ENCODE data around the gene PARD6B. TPM values are rescaled to one million over a fixed set of nuclear protein-coding genes. Genes with fewer than 3 reads are reported as not detected.

PARD6B gene
- total and polyA plus RNA-seq, 2 experiments from 2014 or later = 14.6 to 41.0 TPM

- Histone ChIP-seq H3K36me3 (replicated peaks; ENCODE audit: insufficient read depth, low read depth) (no peaks in the 10 kb centered on the region), H3K9me2 (replicated peaks; ENCODE audit: insufficient read depth) (no peaks in the 10 kb centered on the region), H3K27ac (no peak overlapping the region), H3K79me2 (no peaks in the 10 kb centered on the region), H3K4me2 (no peak overlapping the region), H2AFZ (no peak overlapping the region), H3K4me1 (ENCODE audit: insufficient read depth) (peaks cover 8% of the 10 kb centered on the region), H3K4me3 (no peak overlapping the region), H4K20me1 (ENCODE audit: insufficient read depth, poor library complexity, severe bottlenecking) (no peaks in the 10 kb centered on the region), H3K27me3 (no peaks in the 10 kb centered on the region), H3K9me3 (ENCODE audit: low read depth) (no peaks in the 10 kb centered on the region)
- WGBS (ENCODE audit: low lambda C conversion rate, missing lambda C conversion rate) = 76% methylated on average over 5 of the region's 5 CpGs
- TF ChIP-seq CTCF (IDR thresholded peaks at IDR 0.05; ENCODE audit: poor library complexity) (no peak), EZH2phosphoT487 (IDR thresholded peaks at IDR 0.05; ENCODE audit: low read depth, severe bottlenecking, unreplicated experiment) (no peak), EZH2 (IDR thresholded peaks at IDR 0.05; ENCODE audit: borderline replicate concordance) (no peak)
- DNase-seq (ENCODE audit: low spot score) = no peak
Observed at GRCh38 chr20:50720026-50720425, 11.4 kb upstream of the PARD6B start.

- no peaks in the 10 kb centered on the region for H4K20me1 ChIP-seq (ENCODE audit: insufficient read depth, poor library complexity, severe bottlenecking)
- DNase-seq (ENCODE audit: low spot score) = no peak
- H2AFZ ChIP-seq = no peak overlapping the region
- H3K4me1 ChIP-seq (ENCODE audit: insufficient read depth) = peaks cover 12% of the 10 kb centered on the region
- no peaks in the 10 kb centered on the region for H3K9me2 ChIP-seq (replicated peaks; ENCODE audit: insufficient read depth)
- no peak overlapping the region for H3K27ac ChIP-seq
- no peaks in the 10 kb centered on the region for H3K36me3 ChIP-seq (replicated peaks; ENCODE audit: insufficient read depth, low read depth)
- TF ChIP-seq EZH2 (IDR thresholded peaks at IDR 0.05; ENCODE audit: borderline replicate concordance) = no peak
- TF ChIP-seq EZH2phosphoT487 (IDR thresholded peaks at IDR 0.05; ENCODE audit: low read depth, severe bottlenecking, unreplicated experiment) = no peak
- no peak for TF ChIP-seq CTCF (IDR thresholded peaks at IDR 0.05; ENCODE audit: poor library complexity)
- H3K4me3 ChIP-seq = no peak overlapping the region
- H3K27me3 ChIP-seq = no peaks in the 10 kb centered on the region
- no peaks in the 10 kb centered on the region for H3K9me3 ChIP-seq (ENCODE audit: low read depth)
- H3K79me2 ChIP-seq = no peaks in the 10 kb centered on the region
- H3K4me2 ChIP-seq = no peak overlapping the region
Observed at GRCh38 chr20:50720582-50720981, 10.8 kb upstream of the PARD6B start.

GRCh38 chr20:50721881-50722281, 9.5 kb upstream of the PARD6B start:
- H3K27me3 ChIP-seq = no peaks in the 10 kb centered on the region
- no peak overlapping the region for H2AFZ ChIP-seq
- WGBS (ENCODE audit: low lambda C conversion rate, missing lambda C conversion rate) = 78% methylated on average over 9 of the region's 9 CpGs
- H3K9me2 ChIP-seq (replicated peaks; ENCODE audit: insufficient read depth) = no peaks in the 10 kb centered on the region
- peaks cover 17% of the 10 kb centered on the region for H3K4me1 ChIP-seq (ENCODE audit: insufficient read depth)
- no peak overlapping the region for H3K4me3 ChIP-seq
- no peaks in the 10 kb centered on the region for H3K9me3 ChIP-seq (ENCODE audit: low read depth)
- TF ChIP-seq EZH2phosphoT487 (IDR thresholded peaks at IDR 0.05; ENCODE audit: low read depth, severe bottlenecking, unreplicated experiment) (no peak), EZH2 (IDR thresholded peaks at IDR 0.05; ENCODE audit: borderline replicate concordance) (no peak), CTCF (IDR thresholded peaks at IDR 0.05; ENCODE audit: poor library complexity) (no peak)
- H3K27ac ChIP-seq = peak overlapping the region; percentile 62
- H3K36me3 ChIP-seq (replicated peaks; ENCODE audit: insufficient read depth, low read depth) = no peaks in the 10 kb centered on the region
- no peak overlapping the region for H3K4me2 ChIP-seq
- DNase-seq (ENCODE audit: low spot score) = no peak
- H3K79me2 ChIP-seq = no peaks in the 10 kb centered on the region
- H4K20me1 ChIP-seq (ENCODE audit: insufficient read depth, poor library complexity, severe bottlenecking) = no peaks in the 10 kb centered on the region
